Trophoblast cell (in vitro differentiated cells and primary cell): ENCODE results near the gene SLAMF6.
A peak's percentile ranks its signal among the peaks of the same experiment; 100 is the strongest.
"Not testable (repeated sequence)": the region's sequence is repeated elsewhere in the genome, so short reads cannot be mapped to it uniquely, and the experiment has no call there.

Experiments
- DNase-seq, 2 donors: peaks; one replicate each; pipeline ENCODE4 v3.0.0-alpha.2; 2016
- H2AFZ ChIP-seq: 2 replicates; pipeline ENCODE4 v1.6.1; 2013; ENCODE audit warnings: low read length, moderate library complexity, mild to moderate bottlenecking; ENCODE audit not compliant: insufficient read depth, poor library complexity
- H2AK5ac ChIP-seq: 2 replicates; pipeline ENCODE4 v1.6.1; 2013; ENCODE audit warnings: mild to moderate bottlenecking, low read length
- H2BK120ac ChIP-seq: 2 replicates; pipeline ENCODE4 v1.6.1; 2013; ENCODE audit warnings: low read length, mild to moderate bottlenecking, moderate library complexity; ENCODE audit not compliant: insufficient read depth, poor library complexity
- H2BK12ac ChIP-seq: 2 replicates; pipeline ENCODE4 v1.6.1; 2013; ENCODE audit warnings: mild to moderate bottlenecking, low read length, moderate library complexity
- H2BK5ac ChIP-seq: 2 replicates; pipeline ENCODE4 v1.6.1; 2013; ENCODE audit warnings: low read length, low read depth, moderate library complexity, mild to moderate bottlenecking; ENCODE audit not compliant: poor library complexity
- H3K14ac ChIP-seq: 2 replicates; pipeline ENCODE4 v1.6.1; 2013; ENCODE audit warnings: mild to moderate bottlenecking, low read length
- H3K18ac ChIP-seq: 2 replicates; pipeline ENCODE4 v1.6.1; 2013; ENCODE audit warnings: mild to moderate bottlenecking, low read length
- H3K23ac ChIP-seq: 2 replicates; pipeline ENCODE4 v1.6.1; 2013; ENCODE audit warnings: low read length
- H3K27ac ChIP-seq: 2 replicates; pipeline ENCODE4 v1.5.1; 2013; ENCODE audit warnings: low read depth, mild to moderate bottlenecking, inconsistent platforms, low read length, moderate library complexity
- H3K27me3 ChIP-seq: 2 replicates; pipeline ENCODE4 v1.6.1; 2013; ENCODE audit warnings: inconsistent platforms, mild to moderate bottlenecking, low read length, moderate library complexity; ENCODE audit not compliant: insufficient read depth
- H3K36me3 ChIP-seq, 2 experiments: 1 replicate in 1 of 2; 2 replicates in 1 of 2; pipeline ENCODE4 v1.6.1; 2013; ENCODE audit warnings: low read length in 2 of 2, mild to moderate bottlenecking in 2 of 2, moderate library complexity in 1 of 2; ENCODE audit not compliant: insufficient read depth in 2 of 2, control insufficient read depth in 1 of 2
- H3K4ac ChIP-seq: 2 replicates; pipeline ENCODE4 v1.6.1; 2013; ENCODE audit warnings: low read depth, mild to moderate bottlenecking, low read length, moderate library complexity
- H3K4me1 ChIP-seq, 2 experiments: 1 replicate in 1 of 2; 2 replicates in 1 of 2; pipeline ENCODE4 v1.6.1; 2013; ENCODE audit warnings: low read length in 2 of 2, mild to moderate bottlenecking in 2 of 2, moderate library complexity in 1 of 2; ENCODE audit not compliant: insufficient read depth in 2 of 2, control insufficient read depth in 1 of 2
- H3K4me2 ChIP-seq: 2 replicates; pipeline ENCODE4 v1.6.1; 2013; ENCODE audit warnings: inconsistent platforms, mild to moderate bottlenecking, low read length, moderate library complexity
- H3K4me3 ChIP-seq: 2 replicates; pipeline ENCODE4 v1.5.1; 2013; ENCODE audit warnings: mild to moderate bottlenecking, low read depth, low read length, inconsistent platforms
- H3K79me1 ChIP-seq: one replicate; pipeline ENCODE4 v1.6.1; 2013; ENCODE audit warnings: low read length
- H3K79me2 ChIP-seq: 2 replicates; pipeline ENCODE4 v1.6.1; 2013; ENCODE audit warnings: low read length, mild to moderate bottlenecking; ENCODE audit not compliant: control insufficient read depth, insufficient read depth, poor library complexity
- H3K9ac ChIP-seq: 2 replicates; pipeline ENCODE4 v1.6.1; 2013; ENCODE audit warnings: mild to moderate bottlenecking, low read length
- H3K9me3 ChIP-seq: 2 replicates; pipeline ENCODE4 v1.6.1; 2013; ENCODE audit warnings: low read depth, mild to moderate bottlenecking, control low read depth, inconsistent platforms, low read length; ENCODE audit not compliant: insufficient read depth
- H4K12ac ChIP-seq: 2 replicates; pipeline ENCODE4 v1.6.1; 2013; ENCODE audit warnings: low read depth, mild to moderate bottlenecking, low read length, moderate library complexity
- H4K8ac ChIP-seq: 2 replicates; pipeline ENCODE4 v1.6.1; 2013; ENCODE audit warnings: low read depth, mild to moderate bottlenecking, low read length, moderate library complexity
- H4K91ac ChIP-seq: one replicate; pipeline ENCODE4 v1.6.1; 2013; ENCODE audit warnings: low read depth, mild to moderate bottlenecking, low read length, moderate library complexity
- WGBS: extraction: QIAGEN DNeasy Blood & Tissue Kit; methylation state at CpG from one replicate; pipeline ENCODE4 v1.1.7; 2013; ENCODE audit warnings: missing lambda C conversion rate; ENCODE audit not compliant: insufficient read length, insufficient coverage; ENCODE audit errors: extremely low coverage; 5-methylcytosine and 5-hydroxymethylcytosine counted together

SLAMF6 gene

DNA sequence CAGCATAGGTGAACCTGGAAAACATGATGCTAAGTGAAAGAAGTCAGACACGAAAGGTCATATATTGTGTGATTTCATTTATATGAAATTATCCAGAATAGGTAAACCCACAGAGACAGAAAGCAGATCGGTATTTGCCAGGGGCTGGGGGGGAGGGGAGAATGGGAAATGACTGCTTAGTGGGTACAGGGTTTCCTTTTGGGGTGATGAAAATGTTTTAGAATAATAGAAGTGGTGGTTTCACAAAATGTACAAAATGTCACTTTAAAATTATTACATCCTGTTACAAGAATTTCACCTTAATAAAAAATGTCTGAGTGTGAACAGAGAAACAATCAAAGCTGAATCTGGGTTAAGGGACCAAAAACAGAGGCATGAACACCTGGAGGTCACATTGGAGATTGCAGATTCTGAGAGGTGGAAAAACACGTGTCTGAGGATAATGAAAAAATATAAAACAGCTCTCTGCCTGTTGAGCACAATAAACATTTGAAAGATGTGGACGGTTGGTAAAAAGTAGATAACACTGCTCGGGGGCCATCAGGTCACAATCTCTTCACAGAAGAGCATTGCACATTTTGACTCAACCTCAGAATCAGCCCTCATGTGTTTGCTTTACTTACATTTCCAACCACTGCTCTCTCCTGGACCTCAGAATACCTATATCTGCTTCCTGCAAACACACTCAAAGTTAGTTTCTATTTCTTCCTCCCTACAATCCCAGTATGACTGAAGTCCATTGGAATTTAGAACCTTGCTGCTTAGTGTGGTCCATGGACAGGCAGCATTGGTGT, 3.2 kb downstream of the SLAMF6 start:
- H4K91ac ChIP-seq, result no peak overlapping the region
- H4K12ac ChIP-seq, result no peak overlapping the region
- no peak overlapping the region for H2BK5ac ChIP-seq
- no peaks in the 10 kb centered on the region for H3K4me1 ChIP-seq
- no peak overlapping the region for H3K27ac ChIP-seq
- H3K4me2 ChIP-seq, result no peak overlapping the region
- H2AK5ac ChIP-seq, result no peak overlapping the region
- H3K9ac ChIP-seq, result no peak overlapping the region
- H3K79me2 ChIP-seq, result no peaks in the 10 kb centered on the region
- no peak overlapping the region for H2AFZ ChIP-seq
- no peaks in the 10 kb centered on the region for H3K79me1 ChIP-seq
- H3K4ac ChIP-seq, result no peak overlapping the region
- no peaks in the 10 kb centered on the region for H3K36me3 ChIP-seq
- H4K8ac ChIP-seq, result no peak overlapping the region
- H3K9me3 ChIP-seq, result no peaks in the 10 kb centered on the region
- no peak overlapping the region for H3K14ac ChIP-seq
- H3K27me3 ChIP-seq, result no peaks in the 10 kb centered on the region
- WGBS, result no CpG with 5 or more reads among the region's 5 CpGs
- no peak overlapping the region for H3K18ac ChIP-seq
- no peak overlapping the region for H2BK120ac ChIP-seq
- H3K4me3 ChIP-seq, result no peak overlapping the region
- DNase-seq, result peak in 1 of 2 donors; percentile 59
- H2BK12ac ChIP-seq, result no peak overlapping the region
- no peak overlapping the region for H3K23ac ChIP-seq

DNA sequence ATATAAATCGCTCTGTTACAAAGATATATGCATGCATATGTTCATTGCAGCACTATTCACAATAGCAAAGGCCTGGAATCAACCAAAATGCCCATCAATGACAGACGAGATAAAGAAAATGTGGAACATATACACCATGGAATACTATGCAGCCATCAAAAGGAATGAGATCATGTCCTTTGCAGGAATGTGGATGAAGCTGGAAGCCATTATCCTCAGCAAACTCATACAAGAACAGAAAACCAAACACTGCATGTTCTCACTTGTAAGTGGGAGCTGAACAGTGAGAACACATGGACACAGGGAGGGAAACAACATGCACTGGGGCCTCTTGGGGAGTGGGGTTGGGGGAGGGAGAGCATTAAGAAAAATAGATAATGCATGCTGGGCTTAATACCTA, 5.5 kb downstream of the SLAMF6 start:
- not testable (repeated sequence) for H2BK5ac ChIP-seq, H2AK5ac ChIP-seq, H4K8ac ChIP-seq, H3K9me3 ChIP-seq, H2AFZ ChIP-seq, H3K4me1 ChIP-seq, H3K36me3 ChIP-seq, DNase-seq, H4K12ac ChIP-seq, H4K91ac ChIP-seq, H3K14ac ChIP-seq, H3K4me3 ChIP-seq, H3K23ac ChIP-seq, H3K4me2 ChIP-seq, H3K79me2 ChIP-seq, H2BK120ac ChIP-seq, H3K27me3 ChIP-seq, H3K4ac ChIP-seq, H3K9ac ChIP-seq, H2BK12ac ChIP-seq, H3K27ac ChIP-seq, H3K18ac ChIP-seq, H3K79me1 ChIP-seq
- WGBS, result no CpG with 5 or more reads among the region's 2 CpGs

DNA sequence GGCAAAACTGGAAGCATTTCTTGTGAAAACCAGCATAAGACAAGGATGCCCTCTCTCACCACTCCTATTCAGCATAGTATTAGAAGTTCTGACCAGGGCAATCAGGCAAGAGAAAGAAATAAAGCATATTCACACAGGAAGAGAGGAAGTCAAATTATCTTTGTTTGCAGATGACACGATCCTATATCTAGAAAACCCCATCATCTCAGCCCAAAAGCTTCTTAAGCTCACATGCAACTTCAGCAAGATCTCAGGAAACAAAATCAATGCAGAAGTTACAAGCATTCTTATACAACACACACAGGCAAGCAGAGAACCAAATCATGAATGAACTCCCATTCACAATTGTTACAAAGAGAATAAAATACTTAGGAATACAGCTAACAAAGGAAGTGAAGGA, 7.1 kb downstream of the SLAMF6 start:
- not testable (repeated sequence) for H3K9me3 ChIP-seq, H4K91ac ChIP-seq, H3K27me3 ChIP-seq, H3K79me2 ChIP-seq, H4K8ac ChIP-seq, H3K4me2 ChIP-seq, H3K36me3 ChIP-seq, H3K18ac ChIP-seq, H2AK5ac ChIP-seq, H3K79me1 ChIP-seq, H3K27ac ChIP-seq, H3K14ac ChIP-seq, H3K23ac ChIP-seq, H3K4ac ChIP-seq, H2BK5ac ChIP-seq, H2BK12ac ChIP-seq, H3K4me3 ChIP-seq, H3K9ac ChIP-seq, DNase-seq, H2AFZ ChIP-seq, H3K4me1 ChIP-seq, H4K12ac ChIP-seq, H2BK120ac ChIP-seq
- WGBS, result no CpG with 5 or more reads among the region's 1 CpG

DNA sequence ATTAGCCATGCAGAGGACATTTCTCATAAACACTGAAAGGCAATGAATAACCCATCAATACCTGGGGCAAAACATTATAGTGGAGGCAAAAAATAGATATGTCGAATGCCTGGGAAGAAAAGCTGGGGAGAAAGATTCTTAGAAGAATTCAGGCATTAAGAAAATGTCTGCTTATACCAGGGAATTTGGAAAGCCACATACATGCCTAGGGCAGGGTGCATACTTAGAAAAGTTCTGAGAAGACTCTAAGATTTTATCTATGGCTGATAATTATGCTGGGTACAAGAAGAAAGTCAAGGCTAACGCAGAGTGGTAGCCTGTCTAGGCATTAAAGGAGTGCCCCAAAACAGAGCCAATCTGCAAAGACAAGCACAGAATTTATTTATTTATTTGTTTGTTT, 18.4 kb downstream of the SLAMF6 start:
- H3K9me3 ChIP-seq, result no peaks in the 10 kb centered on the region
- H3K23ac ChIP-seq, result no peak overlapping the region
- no peak overlapping the region for H3K4me3 ChIP-seq
- no peak overlapping the region for H2AK5ac ChIP-seq
- no peak overlapping the region for H4K8ac ChIP-seq
- H3K4me2 ChIP-seq, result no peak overlapping the region
- DNase-seq, result peak; percentile 73 to 92
- no peak overlapping the region for H2BK12ac ChIP-seq
- H3K27ac ChIP-seq, result no peak overlapping the region
- no peak overlapping the region for H4K91ac ChIP-seq
- H2AFZ ChIP-seq, result no peak overlapping the region
- no CpG with 5 or more reads among the region's 2 CpGs for WGBS
- no peaks in the 10 kb centered on the region for H3K79me1 ChIP-seq
- no peaks in the 10 kb centered on the region for H3K36me3 ChIP-seq
- H4K12ac ChIP-seq, result no peak overlapping the region
- no peak overlapping the region for H2BK120ac ChIP-seq
- no peak overlapping the region for H3K9ac ChIP-seq
- no peaks in the 10 kb centered on the region for H3K27me3 ChIP-seq
- H3K4ac ChIP-seq, result no peak overlapping the region
- H3K18ac ChIP-seq, result no peak overlapping the region
- no peaks in the 10 kb centered on the region for H3K79me2 ChIP-seq
- H2BK5ac ChIP-seq, result no peak overlapping the region
- H3K4me1 ChIP-seq, result no peaks in the 10 kb centered on the region
- no peak overlapping the region for H3K14ac ChIP-seq
